ENCODE data around the gene DGCR6L.
"Not testable (repeated sequence)": the region's sequence is repeated elsewhere in the genome, so short reads cannot be mapped to it uniquely, and the experiment has no call there.

Gene DGCR6L

GRCh38 chr22:20354238-20354975, 34.5 kb upstream of the DGCR6L start:
- DNase-seq (ENCODE audit: low read depth in 2 of 2), result no peak
- no peak for TF ChIP-seq CTCF (IDR thresholded peaks at IDR 0.05; ENCODE audit: low read depth, low read length)
- no peak overlapping the region for H3K4me3 ChIP-seq (replicated peaks in 1 of 2; ENCODE audit: low read depth in 2 of 2, low read length in 2 of 2)

GRCh38 chr22:20352536-20352935, 32.7 kb upstream of the DGCR6L start:
- not testable (repeated sequence) for DNase-seq (ENCODE audit: low read depth in 2 of 2); H3K4me3 ChIP-seq (replicated peaks in 1 of 2; ENCODE audit: low read depth in 2 of 2, low read length in 2 of 2)

- H3K4me3 ChIP-seq (replicated peaks in 1 of 2; ENCODE audit: low read depth in 2 of 2, low read length in 2 of 2); DNase-seq (ENCODE audit: low read depth in 2 of 2): not testable (repeated sequence)
Measured at GRCh38 chr22:20346553-20346952, 26.7 kb upstream of the DGCR6L start.

GRCh38 chr22:20338291-20338690, 18.4 kb upstream of the DGCR6L start:
- H3K4me3 ChIP-seq (replicated peaks in 1 of 2; ENCODE audit: low read depth in 2 of 2, low read length in 2 of 2); DNase-seq (ENCODE audit: low read depth in 2 of 2): not testable (repeated sequence)

- not testable (repeated sequence) for H3K4me3 ChIP-seq (replicated peaks in 1 of 2; ENCODE audit: low read depth in 2 of 2, low read length in 2 of 2); DNase-seq (ENCODE audit: low read depth in 2 of 2)
Measured at GRCh38 chr22:20337807-20338206, 17.9 kb upstream of the DGCR6L start.

GRCh38 chr22:20336561-20336960, 16.7 kb upstream of the DGCR6L start:
- not testable (repeated sequence) for H3K4me3 ChIP-seq (replicated peaks in 1 of 2; ENCODE audit: low read depth in 2 of 2, low read length in 2 of 2)

GRCh38 chr22:20328569-20328930, 8.7 kb upstream of the DGCR6L start:
- H3K4me3 ChIP-seq (replicated peaks in 1 of 2; ENCODE audit: low read depth in 2 of 2, low read length in 2 of 2); DNase-seq (ENCODE audit: low read depth in 2 of 2): not testable (repeated sequence)

More at GRCh38 chr22:20336561-20336960, 16.7 kb upstream of the DGCR6L start:
- DNase-seq (ENCODE audit: low read depth in 2 of 2), result not testable (repeated sequence)

- not testable (repeated sequence) for DNase-seq (ENCODE audit: low read depth in 2 of 2); H3K4me3 ChIP-seq (replicated peaks in 1 of 2; ENCODE audit: low read depth in 2 of 2, low read length in 2 of 2)
Measured at GRCh38 chr22:20325996-20326395, 6.1 kb upstream of the DGCR6L start.

GRCh38 chr22:20324139-20324516, 4.3 kb upstream of the DGCR6L start:
- no peak for TF ChIP-seq CTCF (IDR thresholded peaks at IDR 0.05; ENCODE audit: low read depth, low read length)
- DNase-seq (ENCODE audit: low read depth in 2 of 2), result no peak
- no peak overlapping the region for H3K4me3 ChIP-seq (replicated peaks in 1 of 2; ENCODE audit: low read depth in 2 of 2, low read length in 2 of 2)

- peak in 1 of 2 donors; percentile 31 for DNase-seq (ENCODE audit: low read depth in 2 of 2)
- not testable (repeated sequence) for H3K4me3 ChIP-seq (replicated peaks in 1 of 2; ENCODE audit: low read depth in 2 of 2, low read length in 2 of 2)
Measured at GRCh38 chr22:20321552-20322211, 1.8 kb upstream of the DGCR6L start.

- not testable (repeated sequence) for DNase-seq (ENCODE audit: low read depth in 2 of 2)
- peak overlapping the region; percentile 85 to 92 for H3K4me3 ChIP-seq (replicated peaks in 1 of 2; ENCODE audit: low read depth in 2 of 2, low read length in 2 of 2)
Measured at GRCh38 chr22:20320659-20321551, 1.0 kb upstream of the DGCR6L start.
